HEK293T (cell line): Measurements from ENCODE around the gene APLNR.

Source experiments
- CTCF ChIA-PET: fragments of 350-600 bp; formaldehyde crosslinking; extraction: SDS; loops from one replicate; lab custom pipeline; 2021; ENCODE audit warnings: antibody characterized with exemption, inconsistent platforms; lab: Yijun Ruan, JAX
- POLR2A ChIA-PET: fragments of 350-600 bp; formaldehyde crosslinking; extraction: SDS; loops from one replicate; lab custom pipeline; 2020; ENCODE audit warnings: antibody characterized with exemption, inconsistent platforms; lab: Yijun Ruan, JAX
- DNase-seq: peaks from one replicate; pipeline ENCODE4 v3.0.0; 2012; ENCODE audit warnings: mixed read lengths; ENCODE audit errors: extremely low spot score
- ARNT ChIP-seq: fragments of 450-650 bp; IDR thresholded peaks from 2 replicates; pipeline ENCODE4 v1.6.1; 2017; ENCODE audit warnings: mild to moderate bottlenecking
- BHLHE40 ChIP-seq: fragments of 450-650 bp; IDR thresholded peaks from 2 replicates; pipeline ENCODE4 v1.6.1; 2016; ENCODE audit warnings: mild to moderate bottlenecking, moderate library complexity, borderline replicate concordance
- CTBP1 ChIP-seq: fragments of 450-650 bp; IDR thresholded peaks from 2 replicates; pipeline ENCODE4 v1.6.1; 2016; ENCODE audit warnings: borderline replicate concordance
- ELF4 ChIP-seq: fragments of 450-650 bp; IDR thresholded peaks from 2 replicates; pipeline ENCODE4 v1.6.1; 2017; ENCODE audit warnings: antibody characterized with exemption
- FOXA1 ChIP-seq: fragments of 450-650 bp; IDR thresholded peaks from 2 replicates; pipeline ENCODE4 v1.6.1; 2016; ENCODE audit warnings: mild to moderate bottlenecking
- FOXK2 ChIP-seq: fragments of 450-650 bp; IDR thresholded peaks from 2 replicates; pipeline ENCODE4 v1.6.1; 2016; ENCODE audit warnings: mild to moderate bottlenecking
- FOXM1 ChIP-seq: fragments of 450-650 bp; IDR thresholded peaks from 2 replicates; pipeline ENCODE4 v1.6.1; 2017; ENCODE audit warnings: mild to moderate bottlenecking, borderline replicate concordance
- HDGF ChIP-seq: fragments of 450-650 bp; IDR thresholded peaks from 2 replicates; pipeline ENCODE4 v1.6.1; 2017; ENCODE audit warnings: antibody characterized with exemption, borderline replicate concordance
- L3MBTL2 ChIP-seq: fragments of 450-650 bp; conservative IDR thresholded peaks from 2 replicates; pipeline ENCODE4 v1.6.1; 2016; ENCODE audit warnings: mild to moderate bottlenecking
- LEF1 ChIP-seq: fragments of 450-650 bp; IDR thresholded peaks from 2 replicates; pipeline ENCODE4 v1.6.1; 2017; ENCODE audit warnings: mild to moderate bottlenecking, borderline replicate concordance
- NFRKB ChIP-seq: fragments of 450-650 bp; IDR thresholded peaks from 2 replicates; pipeline ENCODE4 v1.6.1; 2016; ENCODE audit warnings: mild to moderate bottlenecking, moderate library complexity
- PKNOX1 ChIP-seq: fragments of 450-650 bp; IDR thresholded peaks from 2 replicates; pipeline ENCODE4 v1.6.1; 2016
- SP1 ChIP-seq: fragments of 450-650 bp; IDR thresholded peaks from 2 replicates; pipeline ENCODE4 v1.6.1; 2017
- SUZ12 ChIP-seq: fragments of 450-650 bp; IDR thresholded peaks from 2 replicates; pipeline ENCODE4 v1.6.1; 2016; ENCODE audit warnings: mild to moderate bottlenecking
- TARDBP ChIP-seq: fragments of 450-650 bp; IDR thresholded peaks from 2 replicates; pipeline ENCODE4 v1.6.1; 2016
- ZNF384 ChIP-seq: fragments of 450-650 bp; IDR thresholded peaks from 2 replicates; pipeline ENCODE4 v1.6.1; 2016

APLNR gene

GRCh38 chr11:57196596-57196995 lies 40.5 kb downstream of the APLNR start:
- ChIA-PET CTCF (interaction anchor here (0.6 kb wide), 1 partner anchor 1457 kb away, joined by 4 read pairs; no protein-coding TSS in a partner anchor), POLR2A (interaction anchor here (0.6 kb wide), 1 partner anchor 320 kb away, joined by 3 read pairs; no protein-coding TSS in a partner anchor)
- no peak for TF ChIP-seq CTBP1
- TF ChIP-seq ELF4 = no peak
- no peak for TF ChIP-seq BHLHE40
- TF ChIP-seq ZNF384 = no peak
- no peak for TF ChIP-seq L3MBTL2
- TF ChIP-seq FOXM1 = no peak
- DNase-seq = no peak

- no peak for DNase-seq
- ChIA-PET CTCF (no interaction called here), POLR2A (no interaction called here)
- TF ChIP-seq SUZ12 (no peak), TARDBP (no peak), FOXK2 (no peak), FOXA1 (no peak), L3MBTL2 (no peak), HDGF (no peak), LEF1 (no peak), CTBP1 (no peak), BHLHE40 (no peak), ELF4 (no peak), ZNF384 (no peak), PKNOX1 (no peak), NFRKB (no peak), SP1 (no peak), FOXM1 (no peak), ARNT (no peak)
These were observed 44.7 kb downstream of the APLNR start for GRCh38 chr11:57192316-57192715.

GRCh38 chr11:57191311-57192219 lies 45.5 kb downstream of the APLNR start:
- ChIA-PET CTCF (no interaction called here), POLR2A (no interaction called here)
- DNase-seq = no peak
- no peak for TF ChIP-seq CTBP1

- CTCF ChIA-PET = no interaction called here
- POLR2A ChIA-PET = no interaction called here
- no peak for DNase-seq
- TF ChIP-seq ELF4 (peak; percentile 77; the same call in 1 of the 2 replicates), FOXA1 (no peak)
These were observed 46.5 kb downstream of the APLNR start for GRCh38 chr11:57190548-57190947.
